Endometrium (tissue), 2 donors: ENCODE results near the gene TSHZ1.

Source experiments
- FAIRE-seq: peaks from 2 replicates; lab custom pipeline; 2012; peaks lifted over from hg19 to GRCh38; lab: Jason Lieb, UNC
- donor health status: control.
- donor health status: control.

TSHZ1 gene

DNA sequence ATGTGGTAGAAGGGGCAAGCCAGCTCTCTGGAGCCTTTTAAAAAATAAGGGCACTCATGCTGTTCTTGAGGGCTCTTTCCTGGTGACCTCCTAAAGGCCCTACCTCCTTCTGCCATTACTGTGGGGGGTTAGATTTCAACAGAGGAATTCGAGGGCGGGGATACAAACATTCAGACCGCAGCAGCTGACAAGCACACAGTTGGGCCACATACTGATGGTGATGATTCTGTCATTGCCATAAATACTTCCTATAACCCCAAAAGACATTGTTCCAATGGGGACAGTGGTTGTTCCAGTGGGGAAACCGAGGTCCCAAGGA, 67.0 kb downstream of the TSHZ1 start:
- no peak for FAIRE-seq

DNA sequence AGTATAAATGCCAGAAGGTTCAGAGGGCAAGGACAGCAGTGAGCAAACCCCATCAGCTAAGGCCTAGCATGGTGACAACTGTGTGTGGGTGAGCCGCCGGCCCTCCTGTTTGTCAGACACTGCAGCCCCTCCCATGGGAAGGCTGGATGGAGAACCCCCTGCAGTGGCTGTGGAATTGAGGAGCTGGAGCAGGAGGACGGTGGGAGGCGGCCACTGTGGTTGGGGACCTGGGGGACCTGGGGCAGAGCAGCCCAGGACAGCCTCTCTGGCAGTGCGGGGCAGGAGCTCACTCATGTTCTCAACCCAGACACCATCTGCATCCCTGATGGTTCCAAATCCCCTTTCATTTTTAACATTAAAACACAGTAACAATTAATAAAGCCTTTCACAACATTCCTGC, 68.8 kb downstream of the TSHZ1 start:
- no peak for FAIRE-seq

DNA sequence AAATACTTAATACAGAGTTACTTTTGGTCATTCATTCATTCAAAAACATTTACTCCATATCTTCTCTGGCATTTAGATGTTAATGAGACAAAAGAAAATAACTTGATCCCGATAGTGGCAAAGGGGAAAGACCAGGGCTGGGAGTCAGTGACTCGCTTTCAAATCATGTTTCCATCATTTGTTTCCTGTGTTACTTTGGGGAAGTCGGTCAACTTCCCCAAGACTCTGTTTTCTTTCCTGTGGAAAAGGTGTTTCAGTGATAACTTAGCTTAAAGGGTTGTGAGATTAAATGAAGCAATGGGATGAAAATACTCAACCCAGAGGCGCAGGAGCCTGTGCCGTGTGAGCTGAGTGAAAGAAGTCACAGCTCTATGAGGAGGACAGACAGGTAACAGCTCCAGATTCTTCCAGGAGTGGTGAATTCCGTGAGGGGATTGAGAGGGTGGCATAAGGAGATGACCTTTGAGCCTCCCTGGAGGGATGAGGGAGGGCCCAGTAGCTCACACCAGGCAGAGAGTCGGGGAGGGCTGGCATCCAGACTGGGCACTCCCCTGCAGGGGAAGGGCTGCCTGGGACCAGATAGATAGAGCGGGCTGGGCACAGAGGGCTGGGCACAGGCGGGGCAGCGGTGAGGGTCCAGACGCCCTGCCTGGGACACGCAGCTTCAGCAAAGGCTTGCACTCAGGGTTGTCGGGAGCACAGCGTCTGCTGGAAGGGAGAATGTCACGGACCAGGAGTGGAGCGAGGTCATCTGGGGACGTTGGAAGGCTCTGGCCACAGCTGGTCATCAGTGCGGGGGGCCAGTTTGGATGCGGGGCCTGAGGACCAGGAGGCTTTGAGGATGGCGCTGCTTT, 70.1 kb downstream of the TSHZ1 start:
- no peak for FAIRE-seq

DNA sequence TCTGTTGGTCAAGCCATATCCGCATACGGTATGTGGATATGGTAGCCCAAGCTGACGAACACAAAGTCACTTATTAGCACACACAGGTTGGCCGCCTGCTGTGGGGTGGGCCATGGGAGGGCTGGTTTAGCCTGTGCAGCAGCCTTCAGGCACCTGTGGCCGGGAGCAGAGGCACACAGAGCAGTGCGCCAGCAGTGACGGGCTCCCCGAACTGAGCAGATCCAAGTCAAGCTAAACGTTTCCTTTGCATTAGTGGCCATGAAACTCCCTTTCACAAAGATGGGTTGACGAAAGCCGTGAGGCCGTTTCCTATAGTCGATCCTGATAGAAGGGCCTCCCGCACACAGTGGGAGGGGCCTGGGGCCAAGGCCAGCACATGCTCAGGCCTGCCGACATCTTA, 72.1 kb downstream of the TSHZ1 start:
- no peak for FAIRE-seq

- no peak for FAIRE-seq
Measured at GRCh38 chr18:75283731-75284130, 73.1 kb downstream of the TSHZ1 start.

DNA sequence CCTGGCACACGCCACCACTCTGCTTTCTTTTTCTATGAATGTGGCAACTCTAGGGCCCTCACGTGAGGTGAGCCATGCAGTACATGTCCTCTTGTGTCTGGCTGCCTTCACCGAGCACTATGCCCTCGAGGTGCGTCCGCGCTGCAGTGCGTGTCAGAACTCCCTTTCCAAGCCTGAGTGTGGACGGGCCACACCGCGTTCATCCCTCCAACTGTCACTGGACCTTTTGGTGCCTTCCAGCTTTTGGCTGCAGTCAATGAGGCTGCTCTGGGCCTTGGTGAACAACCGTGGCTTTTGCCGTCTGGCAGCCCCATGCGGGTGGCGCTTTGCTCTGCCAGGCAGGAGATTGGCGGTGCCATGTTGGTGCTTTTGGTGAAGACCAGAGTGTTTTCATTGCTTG, 74.0 kb downstream of the TSHZ1 start:
- FAIRE-seq = no peak

GRCh38 chr18:75285876-75286275, 75.3 kb downstream of the TSHZ1 start:
- no peak for FAIRE-seq

GRCh38 chr18:75287006-75287405, 76.4 kb downstream of the TSHZ1 start:
- no peak for FAIRE-seq

- no peak for FAIRE-seq
Measured at GRCh38 chr18:75287700-75288099, 77.1 kb downstream of the TSHZ1 start.

- no peak for FAIRE-seq
Measured at GRCh38 chr18:75289761-75290160, 79.2 kb downstream of the TSHZ1 start.

DNA sequence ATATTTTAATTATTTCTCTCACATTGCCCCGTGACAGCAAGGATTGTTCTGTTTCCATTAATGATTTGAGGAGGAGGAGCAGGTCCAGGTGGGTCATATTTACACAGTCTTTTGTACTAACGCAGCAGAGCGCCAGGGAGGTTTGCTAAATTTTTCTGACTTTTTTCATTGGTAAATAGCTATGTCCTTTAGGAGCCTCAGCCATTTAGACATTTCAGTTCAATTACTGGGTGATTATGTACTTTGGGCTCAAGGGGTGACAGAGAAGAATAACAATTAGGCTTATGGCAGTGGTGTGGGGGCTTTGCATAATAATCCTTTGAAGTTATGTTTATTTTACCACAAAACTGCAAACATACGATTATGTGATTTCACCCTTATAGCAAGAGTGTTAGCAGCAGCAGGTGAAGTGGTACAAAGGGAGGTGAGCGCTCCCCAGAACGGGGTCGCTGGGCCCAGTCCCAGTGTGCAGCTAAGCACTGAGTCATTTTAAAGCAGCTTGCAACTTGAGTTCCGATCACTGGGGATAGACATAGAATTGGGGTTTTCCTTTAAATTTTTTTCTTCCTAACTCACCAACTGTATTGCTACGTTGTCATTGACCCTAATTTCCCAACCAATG, 80.3 kb downstream of the TSHZ1 start:
- FAIRE-seq = no peak

DNA sequence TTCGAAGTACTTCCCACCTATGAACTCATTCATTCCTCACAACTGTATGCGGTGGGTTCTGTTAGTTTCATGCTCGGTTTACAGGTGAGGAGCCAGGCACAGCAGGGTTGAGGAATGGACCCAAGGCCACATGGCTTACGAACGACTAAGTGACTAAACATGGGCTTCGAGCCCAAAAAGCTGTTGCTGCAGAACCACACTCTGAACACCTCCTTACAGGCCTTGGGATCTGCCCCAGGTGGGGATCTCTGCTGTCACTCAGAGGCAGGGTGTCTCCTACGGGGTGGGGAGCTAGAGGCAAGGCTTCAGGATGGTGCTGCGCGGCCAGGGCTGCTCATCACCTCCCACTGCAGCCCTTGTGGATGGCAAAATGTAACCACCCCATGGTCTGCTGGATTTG, 80.9 kb downstream of the TSHZ1 start:
- no peak for FAIRE-seq

- FAIRE-seq = no peak
Measured at GRCh38 chr18:75293591-75293990, 83.0 kb downstream of the TSHZ1 start.

DNA sequence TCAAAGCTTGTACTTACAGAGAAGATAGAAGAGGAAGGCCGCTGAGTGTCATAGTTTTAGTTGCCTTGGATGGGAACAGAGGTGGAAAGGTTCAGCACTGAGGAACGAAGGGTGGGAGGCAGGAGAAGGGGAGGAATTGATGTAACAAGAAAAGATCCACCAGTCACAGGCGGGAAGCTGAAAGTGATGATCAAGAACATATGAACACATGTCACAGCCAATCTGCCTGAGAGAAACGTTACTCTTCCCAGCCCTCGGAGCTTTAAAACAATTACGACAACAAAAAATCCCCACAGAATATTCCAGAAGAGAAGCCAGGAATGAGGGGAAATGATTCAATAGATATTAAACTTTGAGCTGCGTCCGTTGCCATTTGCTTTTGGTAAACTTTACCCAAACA, 87.1 kb downstream of the TSHZ1 start:
- FAIRE-seq = no peak

GRCh38 chr18:75304678-75305557, 94.3 kb downstream of the TSHZ1 start:
- no peak for FAIRE-seq

GRCh38 chr18:75305984-75306383, 95.4 kb downstream of the TSHZ1 start:
- FAIRE-seq = no peak

- no peak for FAIRE-seq
Measured at GRCh38 chr18:75307530-75307929, 96.9 kb downstream of the TSHZ1 start.

GRCh38 chr18:75309564-75309963, 99.0 kb downstream of the TSHZ1 start:
- no peak for FAIRE-seq

GRCh38 chr18:75314117-75314516, 103.5 kb downstream of the TSHZ1 start:
- FAIRE-seq = no peak

GRCh38 chr18:75314606-75315005, 104.0 kb downstream of the TSHZ1 start:
- FAIRE-seq = no peak

DNA sequence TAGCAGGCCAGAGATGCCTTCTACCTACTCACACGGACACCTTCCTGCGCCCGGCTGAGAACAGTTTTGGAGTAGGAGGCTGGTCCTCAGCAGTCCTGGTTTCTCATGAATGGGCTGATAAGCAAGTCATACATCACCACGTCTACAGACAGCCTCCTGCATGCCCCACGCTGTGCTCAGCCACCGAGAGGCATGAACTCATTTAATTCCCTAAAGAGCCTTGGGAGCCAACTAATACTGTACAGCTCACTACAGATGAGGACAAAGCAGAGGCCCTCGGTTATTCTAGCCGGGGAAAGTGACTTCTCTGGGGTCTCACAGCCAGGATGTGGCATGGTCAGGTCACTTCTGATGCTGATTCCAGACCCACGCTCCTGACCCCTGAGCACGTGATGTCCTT, 105.6 kb downstream of the TSHZ1 start:
- FAIRE-seq = no peak

GRCh38 chr18:75316826-75317225, 106.2 kb downstream of the TSHZ1 start:
- FAIRE-seq = no peak

DNA sequence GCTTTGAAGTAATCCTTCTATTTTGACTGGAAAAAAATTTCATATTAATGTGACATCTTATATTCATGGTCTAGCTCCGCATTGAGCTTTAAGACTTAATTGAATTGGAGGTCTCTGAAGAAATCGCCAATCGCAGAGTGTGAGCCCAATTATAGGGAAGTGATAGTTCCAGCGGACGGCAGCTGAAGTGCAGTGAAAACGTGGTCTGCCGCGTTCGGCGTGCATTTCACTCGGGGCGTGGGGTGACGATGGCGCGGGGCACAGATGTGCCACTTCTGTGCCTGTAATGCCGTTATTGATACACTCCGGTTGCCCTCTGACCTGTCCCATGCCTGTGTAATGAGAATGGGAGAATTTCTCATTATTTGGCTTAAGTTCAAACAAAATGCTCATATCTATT, 106.7 kb downstream of the TSHZ1 start:
- FAIRE-seq = no peak
